ENCODE measurements around the gene MPC2.

- TF ChIP-seq CTCF (IDR thresholded peaks at IDR 0.05), result no peak
- no peak for TF ChIP-seq POLR2A (IDR thresholded peaks at IDR 0.05)
Observed at GRCh38 chr1:167928457-167928852, 8.4 kb downstream of the MPC2 start.
